MM.1S (cell line): Measurements from ENCODE around the gene MEIOSIN.

Experiments used
- DNase-seq: peaks from one replicate; pipeline ENCODE4 v3.0.0-alpha.2; 2015
- H2AFZ ChIP-seq: fragments of 300-600 bp; sonication (generic); 2 replicates; pipeline ENCODE4 v1.6.0; 2016; ENCODE audit warnings: antibody characterized with exemption, low read length
- H3F3A ChIP-seq: fragments of 300-600 bp; sonication (generic); 2 replicates; pipeline ENCODE4 v1.6.1; 2016; ENCODE audit warnings: mild to moderate bottlenecking, antibody characterized with exemption, low read length, moderate library complexity, mixed read lengths; ENCODE audit not compliant: insufficient read depth
- H3K27ac ChIP-seq: fragments of 300-600 bp; sonication (generic); 2 replicates; pipeline ENCODE4 v1.5.1; 2016; ENCODE audit warnings: mild to moderate bottlenecking, low read length
- H3K27me3 ChIP-seq: fragments of 300-600 bp; sonication (generic); replicated peaks from 2 replicates; pipeline ENCODE4 v1.6.0; 2016; ENCODE audit warnings: low read length; ENCODE audit not compliant: insufficient read depth
- H3K36me3 ChIP-seq: fragments of 300-600 bp; sonication (generic); replicated peaks from 2 replicates; pipeline ENCODE4 v1.6.1; 2016; ENCODE audit warnings: mild to moderate bottlenecking, low read length, mixed read lengths; ENCODE audit not compliant: insufficient read depth
- H3K4me1 ChIP-seq: fragments of 300-600 bp; sonication (generic); 2 replicates; pipeline ENCODE4 v1.6.1; 2016; ENCODE audit warnings: low read length, mixed read lengths
- H3K4me2 ChIP-seq: fragments of 300-600 bp; sonication (generic); 2 replicates; pipeline ENCODE4 v1.6.0; 2016; ENCODE audit warnings: low read depth, low read length
- H3K4me3 ChIP-seq: fragments of 300-600 bp; sonication (generic); 2 replicates; pipeline ENCODE4 v1.5.1; 2016; ENCODE audit warnings: low read length, mixed read lengths
- H3K79me2 ChIP-seq: fragments of 300-600 bp; sonication (generic); 2 replicates; pipeline ENCODE4 v1.6.1; 2016; ENCODE audit warnings: mixed run types, low read length, mixed read lengths
- H3K9ac ChIP-seq: fragments of 300-600 bp; sonication (generic); 2 replicates; pipeline ENCODE4 v1.6.1; 2016; ENCODE audit warnings: low read length, mixed read lengths
- H3K9me2 ChIP-seq: fragments of 300-600 bp; sonication (generic); replicated peaks from 2 replicates; pipeline ENCODE4 v1.6.1; 2016; ENCODE audit warnings: mild to moderate bottlenecking, low read length, mixed read lengths; ENCODE audit not compliant: insufficient read depth
- H3K9me3 ChIP-seq: fragments of 300-600 bp; sonication (generic); replicated peaks from 2 replicates; pipeline ENCODE4 v1.6.1; 2016; ENCODE audit warnings: mild to moderate bottlenecking, low read length, mixed read lengths; ENCODE audit not compliant: insufficient read depth
- H4K20me1 ChIP-seq: fragments of 300-600 bp; sonication (generic); 2 replicates; pipeline ENCODE4 v1.6.1; 2016; ENCODE audit warnings: mild to moderate bottlenecking, low read length, moderate library complexity, mixed read lengths; ENCODE audit not compliant: insufficient read depth
- EZH2 ChIP-seq: fragments of 300-600 bp; sonication (generic); optimal IDR thresholded peaks from 2 replicates; pipeline ENCODE3; 2017; ENCODE audit warnings: low read depth, mild to moderate bottlenecking, antibody characterized with exemption, low read length, mixed read lengths
- EZH2phosphoT487 ChIP-seq: fragments of 300-600 bp; sonication (generic); IDR thresholded peaks from 2 replicates; pipeline ENCODE4 v1.6.1; 2018; ENCODE audit warnings: antibody characterized with exemption, low read length
- TF ChIP-seq, protein P1 (sequence below): fragments of 300-600 bp; sonication (generic); IDR thresholded peaks from 2 replicates; pipeline ENCODE4 v1.5.1; 2016; ENCODE audit warnings: antibody characterized with exemption, low read length, mixed read lengths

MEIOSIN gene

DNA sequence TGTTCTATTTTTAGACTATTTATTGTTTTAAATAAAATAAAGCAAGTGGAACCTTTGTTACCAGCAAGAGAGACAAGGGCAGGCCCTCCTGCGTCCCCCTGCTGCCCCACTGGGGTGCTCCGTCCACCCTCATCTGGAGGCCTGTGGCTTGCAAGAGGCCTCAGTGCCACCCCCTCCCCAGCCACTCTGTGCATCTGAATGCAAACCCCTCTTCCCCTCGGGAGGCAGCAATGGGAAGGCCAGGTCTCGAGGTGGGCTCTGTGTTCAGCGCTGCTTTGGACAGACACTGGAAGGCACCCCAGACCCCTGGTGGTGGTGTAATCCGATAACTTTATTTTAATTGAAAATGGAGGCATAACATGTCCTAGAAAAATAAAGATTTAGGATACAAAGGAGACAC lies 31.2 kb downstream of the MEIOSIN start:
- Histone ChIP-seq H3K4me1 (no peaks in the 10 kb centered on the region), H4K20me1 (no peaks in the 10 kb centered on the region), H3K27me3 (peaks cover 38% of the 10 kb centered on the region; the same call in 1 of the 2 replicates), H3K79me2 (no peaks in the 10 kb centered on the region), H3F3A (peaks cover under 1% of the 10 kb centered on the region; the same call in 1 of the 2 replicates), H3K36me3 (no peaks in the 10 kb centered on the region), H3K9ac (no peak overlapping the region), H2AFZ (no peak overlapping the region), H3K9me3 (no peaks in the 10 kb centered on the region), H3K9me2 (no peaks in the 10 kb centered on the region), H3K4me2 (no peak overlapping the region), H3K4me3 (no peak overlapping the region), H3K27ac (no peak overlapping the region)
- TF ChIP-seq, protein P1, sequence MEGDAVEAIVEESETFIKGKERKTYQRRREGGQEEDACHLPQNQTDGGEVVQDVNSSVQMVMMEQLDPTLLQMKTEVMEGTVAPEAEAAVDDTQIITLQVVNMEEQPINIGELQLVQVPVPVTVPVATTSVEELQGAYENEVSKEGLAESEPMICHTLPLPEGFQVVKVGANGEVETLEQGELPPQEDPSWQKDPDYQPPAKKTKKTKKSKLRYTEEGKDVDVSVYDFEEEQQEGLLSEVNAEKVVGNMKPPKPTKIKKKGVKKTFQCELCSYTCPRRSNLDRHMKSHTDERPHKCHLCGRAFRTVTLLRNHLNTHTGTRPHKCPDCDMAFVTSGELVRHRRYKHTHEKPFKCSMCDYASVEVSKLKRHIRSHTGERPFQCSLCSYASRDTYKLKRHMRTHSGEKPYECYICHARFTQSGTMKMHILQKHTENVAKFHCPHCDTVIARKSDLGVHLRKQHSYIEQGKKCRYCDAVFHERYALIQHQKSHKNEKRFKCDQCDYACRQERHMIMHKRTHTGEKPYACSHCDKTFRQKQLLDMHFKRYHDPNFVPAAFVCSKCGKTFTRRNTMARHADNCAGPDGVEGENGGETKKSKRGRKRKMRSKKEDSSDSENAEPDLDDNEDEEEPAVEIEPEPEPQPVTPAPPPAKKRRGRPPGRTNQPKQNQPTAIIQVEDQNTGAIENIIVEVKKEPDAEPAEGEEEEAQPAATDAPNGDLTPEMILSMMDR = no peak
- TF ChIP-seq EZH2 = no peak
- DNase-seq = no peak

DNA sequence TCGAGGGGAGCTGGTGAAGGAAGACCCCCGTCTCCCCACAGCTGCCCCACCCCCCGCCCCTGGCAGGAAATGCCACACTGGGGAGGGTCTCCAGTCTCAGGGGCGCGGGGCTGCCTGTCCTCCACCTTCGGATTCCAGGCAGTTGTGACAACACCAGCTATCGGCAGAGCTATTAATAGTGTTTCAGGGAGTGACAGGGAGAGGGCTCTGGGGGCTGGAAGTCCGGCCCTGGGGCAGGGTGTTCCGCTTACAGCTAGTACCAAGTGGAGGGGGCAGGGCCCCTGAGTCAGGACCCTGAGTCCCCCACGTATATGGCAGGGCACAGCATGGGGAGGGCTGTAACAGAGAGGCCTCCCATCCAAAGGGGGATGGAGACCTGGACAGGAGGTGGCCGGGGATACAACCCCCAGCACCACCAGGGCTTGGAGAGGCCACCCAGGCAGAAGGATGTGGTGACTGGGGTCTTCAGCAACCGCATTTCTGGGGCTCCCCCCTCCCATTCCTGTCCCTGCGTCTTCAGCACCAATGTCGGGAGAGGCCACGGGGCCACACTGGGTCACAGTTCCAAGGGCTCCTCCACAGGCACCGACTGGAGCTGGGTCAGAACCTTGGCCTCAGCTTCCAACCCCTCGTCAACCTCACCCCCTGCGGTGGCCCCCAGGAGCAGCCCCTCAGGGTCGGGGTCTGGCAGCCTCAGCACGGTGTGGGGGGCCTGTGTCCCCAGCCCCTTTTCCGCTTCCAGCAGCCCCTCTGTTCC lies 31.9 kb downstream of the MEIOSIN start:
- Histone ChIP-seq H3K9me3 (no peaks in the 10 kb centered on the region), H3K79me2 (no peaks in the 10 kb centered on the region), H3K27ac (no peak overlapping the region), H3F3A (peaks cover 7% of the 10 kb centered on the region), H4K20me1 (no peaks in the 10 kb centered on the region), H3K4me1 (no peaks in the 10 kb centered on the region), H3K4me3 (no peak overlapping the region), H3K9me2 (no peaks in the 10 kb centered on the region), H2AFZ (no peak overlapping the region), H3K27me3 (peaks cover 38% of the 10 kb centered on the region; the same call in 1 of the 2 replicates), H3K36me3 (no peaks in the 10 kb centered on the region), H3K4me2 (no peak overlapping the region), H3K9ac (no peak overlapping the region)
- DNase-seq = no peak
- no peak for TF ChIP-seq EZH2
- no peak for TF ChIP-seq EZH2phosphoT487

DNA sequence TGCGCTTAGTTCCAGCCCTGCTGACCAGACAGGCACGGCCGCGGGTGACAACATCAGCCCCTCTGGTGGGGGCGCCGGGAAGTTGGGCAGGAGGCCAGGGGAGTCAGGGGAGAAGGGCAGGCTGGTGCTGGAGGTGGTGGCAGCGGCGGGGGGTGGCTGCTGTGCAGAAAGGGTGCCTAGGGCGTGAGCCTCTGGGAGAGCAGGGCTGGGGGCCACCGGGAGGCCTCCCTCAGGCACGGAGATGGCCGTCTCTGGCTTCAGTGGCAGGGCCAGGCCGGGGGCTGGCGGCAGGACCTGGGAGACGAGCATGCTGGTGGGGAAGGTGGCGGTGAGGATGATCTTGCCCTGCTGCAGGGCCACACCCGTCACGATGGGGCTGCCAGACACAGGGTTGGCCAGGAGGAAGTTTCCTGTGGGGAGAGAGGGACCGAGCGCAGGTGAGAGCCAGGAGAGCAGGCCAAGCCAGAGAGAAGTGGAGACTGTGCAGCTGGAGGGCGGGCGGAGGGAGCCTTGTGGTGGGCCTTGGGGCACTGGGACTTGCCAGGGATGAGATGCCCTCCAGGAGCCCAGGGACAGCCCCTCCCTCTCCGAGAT lies 32.6 kb downstream of the MEIOSIN start:
- Histone ChIP-seq H3K36me3 (no peaks in the 10 kb centered on the region), H3K4me2 (no peak overlapping the region), H3K79me2 (no peaks in the 10 kb centered on the region), H3K9me2 (no peaks in the 10 kb centered on the region), H4K20me1 (no peaks in the 10 kb centered on the region), H3K27ac (no peak overlapping the region), H3K27me3 (peaks cover 38% of the 10 kb centered on the region; the same call in 1 of the 2 replicates), H3K4me3 (no peak overlapping the region), H3K4me1 (peaks cover under 1% of the 10 kb centered on the region; the same call in 1 of the 2 replicates), H3K9me3 (no peaks in the 10 kb centered on the region), H2AFZ (no peak overlapping the region), H3K9ac (no peak overlapping the region), H3F3A (peaks cover 10% of the 10 kb centered on the region)
- TF ChIP-seq EZH2 (no peak), EZH2phosphoT487 (no peak)
- TF ChIP-seq, protein P1 = no peak
- DNase-seq = no peak
